ENCODE measurements around the gene FMN1.

The FMN1 gene

GRCh38 chr15:33091983-33092693 is 102.4 kb downstream of the FMN1 start:
- no peak for TF ChIP-seq CTCF (conservative IDR thresholded peaks at IDR 0.05)
- TF ChIP-seq ZFX (IDR thresholded peaks at IDR 0.05): no peak
- H3K27ac ChIP-seq: no peak overlapping the region

- no peak for TF ChIP-seq ZFX (IDR thresholded peaks at IDR 0.05)
- TF ChIP-seq CTCF (conservative IDR thresholded peaks at IDR 0.05): no peak
- H3K27ac ChIP-seq: no peak overlapping the region
Observed at GRCh38 chr15:33089878-33090757, 104.4 kb downstream of the FMN1 start.

- TF ChIP-seq CTCF (conservative IDR thresholded peaks at IDR 0.05) (no peak), ZFX (IDR thresholded peaks at IDR 0.05) (no peak)
- no peak overlapping the region for H3K27ac ChIP-seq
Observed at GRCh38 chr15:33089165-33089877, 105.2 kb downstream of the FMN1 start.

DNA sequence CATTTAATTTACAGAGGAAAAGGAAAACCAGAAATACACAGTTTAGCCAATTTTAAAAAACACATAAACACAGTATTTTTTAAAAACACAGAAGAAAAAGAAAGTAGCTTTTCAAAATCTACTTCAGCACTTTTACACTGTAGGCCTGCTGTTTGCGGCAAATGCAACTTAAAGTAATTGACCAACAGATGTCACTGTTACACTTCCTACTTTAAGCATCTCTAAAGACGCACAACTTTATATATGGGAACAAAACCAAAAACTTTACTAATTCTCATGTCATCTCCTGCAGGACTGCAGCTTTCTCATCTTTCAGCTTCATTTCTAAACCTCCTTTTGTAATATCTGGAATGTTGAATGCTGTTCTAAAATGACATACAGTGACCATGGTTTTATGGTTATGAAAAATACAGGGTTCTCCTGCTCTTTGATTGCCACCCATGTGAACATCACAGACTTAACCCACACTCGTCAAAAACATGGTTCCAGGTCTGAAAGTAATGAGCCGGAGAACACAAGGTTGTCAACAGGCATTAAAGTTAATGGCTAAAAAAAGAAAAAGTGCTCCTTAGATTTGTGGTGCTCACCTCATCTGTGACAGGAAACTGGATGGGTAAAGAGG is 107.9 kb downstream of the FMN1 start:
- no peak overlapping the region for H3K27ac ChIP-seq
- TF ChIP-seq CTCF (conservative IDR thresholded peaks at IDR 0.05): peak; percentile 85
- no peak for TF ChIP-seq ZFX (IDR thresholded peaks at IDR 0.05)

DNA sequence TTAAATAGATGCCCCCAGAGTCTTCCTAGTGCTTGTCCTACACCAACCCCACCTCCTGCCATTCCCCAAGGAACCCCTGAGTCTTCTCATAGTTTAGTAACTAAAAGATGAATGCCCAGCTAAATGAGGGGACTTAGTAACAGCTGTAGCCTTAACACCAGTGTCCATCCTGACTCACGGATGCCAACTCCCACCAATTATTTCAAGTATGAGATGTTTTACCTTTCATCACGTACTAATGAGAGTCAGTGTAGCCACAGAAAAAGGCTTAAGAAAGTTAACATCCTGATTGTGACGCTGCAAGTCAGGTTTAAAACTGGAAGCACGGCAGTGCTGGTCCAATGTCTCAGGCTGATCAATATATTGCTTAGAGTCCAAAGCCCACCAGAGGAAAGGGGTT is 109.9 kb downstream of the FMN1 start:
- no peak overlapping the region for H3K27ac ChIP-seq

GRCh38 chr15:33083232-33084081 is 111.1 kb downstream of the FMN1 start:
- no peak overlapping the region for H3K27ac ChIP-seq

More for the DNA sequence above, 109.9 kb downstream of the FMN1 start:
- no peak for TF ChIP-seq ZFX (IDR thresholded peaks at IDR 0.05)

More at GRCh38 chr15:33083232-33084081, 111.1 kb downstream of the FMN1 start:
- TF ChIP-seq ZFX (IDR thresholded peaks at IDR 0.05): no peak
- TF ChIP-seq CTCF (conservative IDR thresholded peaks at IDR 0.05): no peak

Measured in C4-2B (cell line).